HL-60 (cell line): ENCODE data around the gene APIP.
A peak's percentile ranks its signal among the peaks of the same experiment; 100 is the strongest.

ENCODE experiments used
- DNase-seq, 2 experiments: peaks; one replicate each; pipeline ENCODE4 v3.0.0-alpha.2; 2010 to 2020; ENCODE audit warnings: low read depth in 1 of 2, low spot score in 1 of 2
- H3K27ac ChIP-seq: fragments of 250-450 bp; sonication (Bioruptor Pico); replicated peaks from 2 replicates; pipeline ENCODE4 v1.5.1; 2020; ENCODE audit warnings: mild to moderate bottlenecking, moderate library complexity
- H3K27me3 ChIP-seq: fragments of 250-450 bp; sonication (Bioruptor Pico); 2 replicates; pipeline ENCODE4 v1.5.1; 2021; ENCODE audit warnings: mild to moderate bottlenecking, moderate library complexity; ENCODE audit not compliant: insufficient read depth, poor library complexity, severe bottlenecking
- H3K4me3 ChIP-seq: replicated peaks from 2 replicates; pipeline ENCODE4 v1.5.1; 2011; ENCODE audit warnings: mild to moderate bottlenecking, control low read depth, low read length; ENCODE audit not compliant: insufficient read depth
- GABPA ChIP-seq: IDR thresholded peaks from 2 replicates; pipeline ENCODE4 v1.6.1; 2012; ENCODE audit warnings: low read depth
- POLR2AphosphoS5 ChIP-seq: IDR thresholded peaks from 2 replicates; pipeline ENCODE4 v1.6.1; 2012; ENCODE audit warnings: low read depth
- SPI1 ChIP-seq: IDR thresholded peaks from 2 replicates; pipeline ENCODE4 v1.6.1; 2012; ENCODE audit warnings: low read depth, mild to moderate bottlenecking, borderline replicate concordance
- TF ChIP-seq, protein P1 (sequence below): IDR thresholded peaks from 2 replicates; pipeline ENCODE4 v1.6.1; 2012; ENCODE audit warnings: low read depth; ENCODE audit not compliant: insufficient replicate concordance
- TF ChIP-seq, protein P2 (sequence below): IDR thresholded peaks from one replicate; pipeline ENCODE4 v1.5.1; 2011; ENCODE audit warnings: low read length, control low read depth, inconsistent platforms; ENCODE audit not compliant: insufficient read depth

The APIP gene

DNA sequence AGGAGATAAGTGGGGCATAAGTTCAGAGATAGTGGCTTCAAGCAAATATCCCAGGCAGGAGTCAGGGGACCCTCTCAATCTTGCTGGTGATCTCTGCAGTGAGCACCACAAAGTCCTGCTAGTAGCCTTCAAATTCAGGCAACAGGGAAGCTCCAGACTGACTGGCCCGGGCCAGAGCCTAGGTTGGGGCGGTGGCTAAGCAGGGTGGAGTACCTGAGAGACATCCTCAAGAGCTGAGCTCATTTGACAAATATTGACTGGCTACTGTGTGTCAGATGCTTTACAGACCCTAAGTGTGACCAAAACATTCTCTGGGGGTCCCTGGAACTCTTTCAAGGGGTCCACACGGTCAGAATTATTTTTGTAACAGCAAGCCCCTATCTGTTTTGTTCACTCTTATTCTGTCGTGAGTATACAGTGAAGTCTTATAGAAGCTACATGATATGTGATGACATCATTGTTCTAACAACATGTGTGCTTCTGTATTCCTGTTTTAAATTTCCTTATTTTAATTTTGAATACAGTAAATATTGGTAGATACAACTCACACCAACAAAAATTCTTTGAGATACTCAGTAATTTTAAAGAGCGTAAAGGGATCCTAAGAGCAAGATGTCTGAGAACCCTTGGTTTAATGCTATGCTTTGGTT, 71.6 kb downstream of the APIP start:
- H3K4me3 ChIP-seq, result no peak overlapping the region
- TF ChIP-seq, protein P1, sequence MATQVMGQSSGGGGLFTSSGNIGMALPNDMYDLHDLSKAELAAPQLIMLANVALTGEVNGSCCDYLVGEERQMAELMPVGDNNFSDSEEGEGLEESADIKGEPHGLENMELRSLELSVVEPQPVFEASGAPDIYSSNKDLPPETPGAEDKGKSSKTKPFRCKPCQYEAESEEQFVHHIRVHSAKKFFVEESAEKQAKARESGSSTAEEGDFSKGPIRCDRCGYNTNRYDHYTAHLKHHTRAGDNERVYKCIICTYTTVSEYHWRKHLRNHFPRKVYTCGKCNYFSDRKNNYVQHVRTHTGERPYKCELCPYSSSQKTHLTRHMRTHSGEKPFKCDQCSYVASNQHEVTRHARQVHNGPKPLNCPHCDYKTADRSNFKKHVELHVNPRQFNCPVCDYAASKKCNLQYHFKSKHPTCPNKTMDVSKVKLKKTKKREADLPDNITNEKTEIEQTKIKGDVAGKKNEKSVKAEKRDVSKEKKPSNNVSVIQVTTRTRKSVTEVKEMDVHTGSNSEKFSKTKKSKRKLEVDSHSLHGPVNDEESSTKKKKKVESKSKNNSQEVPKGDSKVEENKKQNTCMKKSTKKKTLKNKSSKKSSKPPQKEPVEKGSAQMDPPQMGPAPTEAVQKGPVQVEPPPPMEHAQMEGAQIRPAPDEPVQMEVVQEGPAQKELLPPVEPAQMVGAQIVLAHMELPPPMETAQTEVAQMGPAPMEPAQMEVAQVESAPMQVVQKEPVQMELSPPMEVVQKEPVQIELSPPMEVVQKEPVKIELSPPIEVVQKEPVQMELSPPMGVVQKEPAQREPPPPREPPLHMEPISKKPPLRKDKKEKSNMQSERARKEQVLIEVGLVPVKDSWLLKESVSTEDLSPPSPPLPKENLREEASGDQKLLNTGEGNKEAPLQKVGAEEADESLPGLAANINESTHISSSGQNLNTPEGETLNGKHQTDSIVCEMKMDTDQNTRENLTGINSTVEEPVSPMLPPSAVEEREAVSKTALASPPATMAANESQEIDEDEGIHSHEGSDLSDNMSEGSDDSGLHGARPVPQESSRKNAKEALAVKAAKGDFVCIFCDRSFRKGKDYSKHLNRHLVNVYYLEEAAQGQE, result no peak
- TF ChIP-seq POLR2AphosphoS5 (no peak), GABPA (no peak), SPI1 (no peak)
- TF ChIP-seq, protein P2, sequence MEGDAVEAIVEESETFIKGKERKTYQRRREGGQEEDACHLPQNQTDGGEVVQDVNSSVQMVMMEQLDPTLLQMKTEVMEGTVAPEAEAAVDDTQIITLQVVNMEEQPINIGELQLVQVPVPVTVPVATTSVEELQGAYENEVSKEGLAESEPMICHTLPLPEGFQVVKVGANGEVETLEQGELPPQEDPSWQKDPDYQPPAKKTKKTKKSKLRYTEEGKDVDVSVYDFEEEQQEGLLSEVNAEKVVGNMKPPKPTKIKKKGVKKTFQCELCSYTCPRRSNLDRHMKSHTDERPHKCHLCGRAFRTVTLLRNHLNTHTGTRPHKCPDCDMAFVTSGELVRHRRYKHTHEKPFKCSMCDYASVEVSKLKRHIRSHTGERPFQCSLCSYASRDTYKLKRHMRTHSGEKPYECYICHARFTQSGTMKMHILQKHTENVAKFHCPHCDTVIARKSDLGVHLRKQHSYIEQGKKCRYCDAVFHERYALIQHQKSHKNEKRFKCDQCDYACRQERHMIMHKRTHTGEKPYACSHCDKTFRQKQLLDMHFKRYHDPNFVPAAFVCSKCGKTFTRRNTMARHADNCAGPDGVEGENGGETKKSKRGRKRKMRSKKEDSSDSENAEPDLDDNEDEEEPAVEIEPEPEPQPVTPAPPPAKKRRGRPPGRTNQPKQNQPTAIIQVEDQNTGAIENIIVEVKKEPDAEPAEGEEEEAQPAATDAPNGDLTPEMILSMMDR, result no peak
- no peak for DNase-seq
- H3K27ac ChIP-seq, result no peak overlapping the region
- H3K27me3 ChIP-seq, result peaks cover 4% of the 10 kb centered on the region

DNA sequence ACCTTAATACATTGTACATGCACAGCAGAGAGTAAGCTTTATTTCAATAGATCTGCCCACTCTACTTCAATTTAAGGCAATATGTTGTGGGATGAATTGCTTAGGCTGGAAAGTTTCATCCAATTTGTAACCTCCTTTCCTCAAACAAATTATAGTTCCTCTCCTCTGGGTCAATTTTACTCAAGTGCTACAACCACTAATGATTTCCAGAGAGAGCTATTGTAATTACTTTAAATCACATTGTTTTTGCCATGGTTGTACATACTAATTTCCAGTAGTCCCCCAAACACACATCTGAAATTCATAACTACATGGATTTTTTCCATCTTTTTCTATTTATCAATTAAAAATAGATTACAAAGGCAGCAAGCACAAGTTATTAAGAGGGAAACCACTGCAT, 72.9 kb downstream of the APIP start:
- Histone ChIP-seq H3K27me3 (peaks cover 4% of the 10 kb centered on the region), H3K4me3 (no peak overlapping the region), H3K27ac (no peak overlapping the region)
- TF ChIP-seq POLR2AphosphoS5 (no peak), SPI1 (no peak), GABPA (no peak)
- TF ChIP-seq, protein P2, result no peak
- TF ChIP-seq, protein P1, result no peak
- DNase-seq, result no peak

DNA sequence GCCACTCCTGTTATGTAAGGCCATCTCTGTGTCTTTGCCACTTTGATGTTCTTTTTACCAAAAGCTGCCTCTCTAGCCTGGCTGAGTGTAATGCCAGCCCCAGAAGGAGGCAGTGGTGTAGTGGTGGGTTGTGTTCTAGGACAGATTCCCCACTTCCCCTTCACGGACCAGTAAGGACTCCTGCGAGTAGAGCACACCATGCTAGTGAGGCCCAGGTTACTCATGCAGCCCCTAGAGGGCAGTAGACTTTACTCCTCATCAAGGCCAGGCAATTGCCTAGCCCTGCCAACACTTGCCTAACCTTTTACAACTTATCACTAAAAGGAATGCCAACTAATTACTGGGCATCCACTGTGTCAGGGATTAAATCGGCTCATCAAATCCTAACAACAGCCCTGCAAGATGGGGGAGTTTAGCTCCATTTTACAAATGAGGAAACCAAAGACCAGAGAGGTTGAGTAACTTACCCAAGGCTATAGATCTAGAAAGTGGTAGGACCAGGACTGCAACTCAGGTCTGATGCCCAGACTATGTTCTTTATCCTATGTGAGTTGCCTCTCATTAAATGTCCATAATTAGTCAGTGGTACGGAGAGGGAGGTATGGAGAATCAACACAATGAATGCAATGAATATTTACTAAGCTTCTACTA, 75.3 kb downstream of the APIP start:
- peak; percentile 52 to 81 for DNase-seq
- H3K27me3 ChIP-seq, result peaks cover 2% of the 10 kb centered on the region
- H3K27ac ChIP-seq, result no peak overlapping the region
- TF ChIP-seq POLR2AphosphoS5 (no peak), GABPA (no peak), SPI1 (peak; percentile 90)
- TF ChIP-seq, protein P2, result peak; percentile 90
- TF ChIP-seq, protein P1, result no peak
- H3K4me3 ChIP-seq, result no peak overlapping the region
